HG02642 (cell line): ENCODE results near the gene UIMC1.

Experiments
- ATAC-seq: cut with Tn5 transposase; IDR thresholded peaks from one replicate; pipeline ENCODE4 v1.9.1; 2021; ENCODE audit warnings: mild to moderate bottlenecking; ENCODE audit not compliant: unreplicated experiment, poor library complexity

The UIMC1 gene

DNA sequence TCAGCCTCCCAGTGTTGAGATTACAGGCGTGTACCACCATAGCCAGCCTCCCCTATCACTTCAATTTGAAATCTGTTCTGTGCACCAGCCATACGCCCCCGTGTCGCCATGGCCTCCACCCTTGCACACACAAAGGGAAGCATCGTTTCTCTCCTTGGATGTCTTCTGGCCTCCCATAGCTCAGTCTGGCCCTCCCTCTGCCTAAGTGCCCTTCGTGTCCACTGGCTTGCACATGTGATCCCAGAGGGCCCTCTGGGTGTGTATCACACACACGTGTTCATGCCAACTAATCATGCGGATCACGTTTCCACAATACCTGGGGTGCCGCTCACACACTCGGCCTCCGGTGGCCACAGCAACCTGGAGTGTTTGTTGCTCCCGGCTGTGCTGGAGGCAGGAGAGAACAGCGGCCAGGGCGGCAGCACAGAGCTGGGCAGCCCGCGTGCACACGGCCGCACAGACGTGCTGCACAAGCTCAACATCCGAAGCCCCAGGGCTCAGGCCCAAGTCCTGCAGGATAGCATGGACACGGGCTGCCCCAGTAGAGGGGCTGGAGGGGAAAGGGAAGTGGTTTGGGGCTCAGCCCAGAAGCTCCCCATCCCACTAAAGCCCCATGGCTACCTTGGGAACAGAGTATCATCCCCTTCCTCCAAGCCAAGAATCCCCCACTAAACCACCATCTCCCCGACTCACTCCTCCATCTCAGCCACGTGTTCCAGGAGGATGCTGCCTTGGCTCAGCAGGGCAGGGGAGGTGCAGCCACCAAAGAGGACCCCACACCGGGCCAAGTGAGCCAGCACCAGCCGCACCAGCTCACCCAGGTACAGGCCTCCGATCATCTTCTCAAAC lies 118.3 kb downstream of the UIMC1 start:
- ATAC-seq: no peak

- no peak for ATAC-seq
Observed at GRCh38 chr5:176887252-176887849, 119.2 kb downstream of the UIMC1 start.

GRCh38 chr5:176886336-176887251 lies 120.0 kb downstream of the UIMC1 start:
- no peak for ATAC-seq

- no peak for ATAC-seq
Observed at GRCh38 chr5:176884571-176884890, 122.0 kb downstream of the UIMC1 start.

GRCh38 chr5:176883700-176884570 lies 122.6 kb downstream of the UIMC1 start:
- ATAC-seq: no peak

- no peak for ATAC-seq
Observed at GRCh38 chr5:176882567-176882903, 124.0 kb downstream of the UIMC1 start.

GRCh38 chr5:176881816-176882566 lies 124.6 kb downstream of the UIMC1 start:
- ATAC-seq: no peak

- no peak for ATAC-seq
Observed at GRCh38 chr5:176881021-176881749, 125.4 kb downstream of the UIMC1 start.

DNA sequence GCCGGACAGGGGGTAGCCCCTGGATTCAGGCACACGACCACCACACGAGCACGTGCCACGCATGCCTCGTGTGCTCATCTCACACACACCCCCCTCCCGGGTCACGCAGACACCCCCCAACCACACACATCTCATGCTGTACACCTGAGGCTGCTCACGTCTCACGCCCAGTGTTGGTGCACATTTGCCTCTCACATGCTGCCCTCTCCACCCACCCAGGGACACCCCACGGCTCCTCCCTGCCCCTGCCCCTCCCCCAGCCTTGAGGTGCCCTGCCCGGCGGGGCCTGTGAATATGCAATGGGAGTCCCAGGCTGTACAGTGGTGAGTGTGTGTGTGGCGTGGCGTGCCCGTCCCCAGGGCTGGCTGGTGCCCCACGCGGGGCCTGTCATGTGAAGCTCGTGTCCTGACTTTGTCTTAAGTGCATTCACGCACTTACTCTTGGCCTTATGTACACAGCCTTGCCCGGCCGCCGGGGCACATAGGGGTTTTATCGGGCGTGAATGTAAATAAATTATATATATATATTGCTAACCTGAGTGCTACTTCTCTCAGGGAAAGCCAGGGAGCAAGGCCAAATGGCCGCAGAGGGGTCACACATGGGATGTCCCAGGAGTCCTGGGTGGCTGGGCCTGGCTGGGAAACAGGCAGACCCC lies 126.1 kb downstream of the UIMC1 start:
- no peak for ATAC-seq

GRCh38 chr5:176879663-176880361 lies 126.8 kb downstream of the UIMC1 start:
- no peak for ATAC-seq

- no peak for ATAC-seq
Observed at GRCh38 chr5:176878906-176879662, 127.5 kb downstream of the UIMC1 start.

- ATAC-seq: no peak
Observed at GRCh38 chr5:176878463-176878862, 128.1 kb downstream of the UIMC1 start.

GRCh38 chr5:176877793-176878331 lies 128.7 kb downstream of the UIMC1 start:
- ATAC-seq: no peak

DNA sequence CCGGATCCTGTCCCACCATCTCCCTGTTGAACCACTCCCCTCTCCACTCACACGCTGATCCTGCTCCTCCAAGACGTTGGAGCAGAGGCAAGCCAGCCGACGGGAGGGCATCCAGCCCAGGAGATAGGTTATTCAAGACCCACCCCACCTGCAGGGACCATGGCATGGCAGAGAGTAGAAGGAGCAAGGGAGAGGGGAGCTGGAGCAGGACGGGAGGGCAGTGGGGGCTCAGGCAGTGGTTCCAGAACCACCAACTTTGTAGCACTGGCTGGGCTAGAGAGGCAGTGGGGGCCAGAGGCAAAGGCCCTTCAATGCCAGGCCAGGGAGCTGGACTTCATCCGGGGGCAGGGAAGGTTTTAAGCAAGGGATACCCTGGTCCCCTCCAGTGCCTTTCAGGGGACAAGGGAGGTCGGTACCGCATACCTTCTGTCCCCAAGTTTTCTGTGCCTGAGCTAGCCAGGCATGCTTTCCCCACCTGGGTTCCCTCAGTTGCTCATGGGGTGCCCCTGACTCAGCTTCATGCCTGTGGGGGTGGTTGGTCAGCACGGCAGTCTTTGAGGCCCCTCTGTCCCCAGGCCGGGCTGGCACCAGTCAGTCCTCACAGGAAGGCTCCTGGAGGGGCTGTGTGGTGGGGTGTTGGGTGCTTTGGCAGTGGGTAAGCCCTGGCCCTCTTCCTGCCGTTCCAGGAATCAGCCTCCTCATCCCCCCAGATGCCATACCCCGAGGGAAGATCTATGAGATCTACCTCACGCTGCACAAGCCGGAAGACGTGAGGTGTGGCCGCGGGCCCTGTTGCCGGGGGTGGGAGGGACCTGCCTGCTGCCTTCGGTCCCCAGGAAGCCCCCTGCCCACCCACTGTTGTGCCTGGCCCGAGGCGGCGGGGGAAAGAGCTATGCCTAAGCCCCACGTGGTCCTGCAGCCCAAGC lies 129.8 kb downstream of the UIMC1 start:
- no peak for ATAC-seq

GRCh38 chr5:176875783-176876505 lies 130.6 kb downstream of the UIMC1 start:
- no peak for ATAC-seq
